Chondrocyte (in vitro differentiated cells): ENCODE results near the gene DCPS. TPM values are rescaled to one million over a fixed set of nuclear protein-coding genes. Genes with fewer than 3 reads are reported as not detected.
"Not testable (repeated sequence)": the region's sequence is repeated elsewhere in the genome, so short reads cannot be mapped to it uniquely, and the experiment has no call there.

Source experiments
- DNase-seq: peaks from one replicate; pipeline ENCODE4 v3.0.0; 2021; ENCODE audit warnings: mixed read lengths, low spot score
- H3K27ac Mint-ChIP-seq: one replicate; pipeline ENCODE4 v1.8.0; 2021; ENCODE audit warnings: mild to moderate bottlenecking, moderate library complexity, mixed read lengths; ENCODE audit not compliant: unreplicated experiment
- H3K27me3 Mint-ChIP-seq: 2 replicates; pipeline ENCODE4 v1.8.0; 2021; ENCODE audit warnings: low read depth, mixed read lengths
- H3K36me3 Mint-ChIP-seq: 2 replicates; pipeline ENCODE4 v1.8.0; 2021; ENCODE audit warnings: low read depth, mixed read lengths
- H3K4me1 Mint-ChIP-seq: 2 replicates; pipeline ENCODE4 v1.8.0; 2021; ENCODE audit warnings: low read depth, mild to moderate bottlenecking, mixed read lengths
- H3K4me3 Mint-ChIP-seq: one replicate; pipeline ENCODE4 v1.8.0; 2021; ENCODE audit warnings: mild to moderate bottlenecking, moderate library complexity, mixed read lengths; ENCODE audit not compliant: unreplicated experiment
- H3K9me3 Mint-ChIP-seq: 2 replicates; pipeline ENCODE4 v1.8.0; 2021; ENCODE audit warnings: low read depth, mixed read lengths
- CTCF ChIP-seq: fragments of 200-600 bp; sonication (generic); IDR thresholded peaks from 2 replicates; pipeline ENCODE4 v1.5.0; 2021; ENCODE audit warnings: antibody characterized with exemption, mild to moderate bottlenecking, moderate library complexity
- total RNA-seq: library from RNA; stranded (reverse); gene quantifications from 3 replicates; pipeline ENCODE4 v1.2.1, GENCODE V29; 2021

DCPS gene
- total RNA-seq, 1 donor from 2014 or later = 12.4 TPM

- no peak overlapping the region for H3K4me3 Mint-ChIP-seq
- peak; percentile 53 for DNase-seq
- TF ChIP-seq CTCF = no peak
- H3K36me3 Mint-ChIP-seq = peaks cover 1% of the 10 kb centered on the region
- H3K27ac Mint-ChIP-seq = peak overlapping the region; percentile 51
- no peaks in the 10 kb centered on the region for H3K9me3 Mint-ChIP-seq
- H3K27me3 Mint-ChIP-seq = no peaks in the 10 kb centered on the region
- peaks cover 44% of the 10 kb centered on the region for H3K4me1 Mint-ChIP-seq
These were observed 90.2 kb downstream of the DCPS start for GRCh38 chr11:126394036-126394435.

- H3K4me3 Mint-ChIP-seq, H3K36me3 Mint-ChIP-seq, DNase-seq, H3K27me3 Mint-ChIP-seq, H3K9me3 Mint-ChIP-seq: not testable (repeated sequence)
- H3K27ac Mint-ChIP-seq = peak overlapping the region; percentile 54
- H3K4me1 Mint-ChIP-seq = peaks cover 44% of the 10 kb centered on the region
These were observed 90.8 kb downstream of the DCPS start for GRCh38 chr11:126394634-126395072.

Other genes starting within 250 kb of the DCPS start
- 17.6 to 26.8 TPM (median 19.9 TPM) in 3 replicates for gene CDON, start 241.2 kb upstream of the DCPS start, total RNA-seq
- 16.1 to 18.8 TPM (median 16.2 TPM) in 3 replicates for gene RPUSD4, start 92.4 kb upstream of the DCPS start, total RNA-seq
- 23.2 to 25.9 TPM (median 24.3 TPM) in 3 replicates for gene FAM118B, start 92.3 kb upstream of the DCPS start, total RNA-seq
- 108 to 144 TPM (median 110 TPM) in 3 replicates for gene SRPRA, start 35.2 kb upstream of the DCPS start, total RNA-seq
- gene FOXRED1, start 34.9 kb upstream of the DCPS start, total RNA-seq = 19.1 to 32.5 TPM (median 19.3 TPM) in 3 replicates
- gene TIRAP, start 21.0 kb upstream of the DCPS start, total RNA-seq = 8.6 to 10.0 TPM (median 9.8 TPM) in 3 replicates
- gene ST3GAL4, start 51.6 kb downstream of the DCPS start, total RNA-seq = 30.7 to 75.9 TPM (median 30.9 TPM) in 3 replicates